ENCODE results near the gene SLC49A3. TPM values are rescaled to one million over a fixed set of nuclear protein-coding genes. Genes with fewer than 3 reads are reported as not detected.

Gene SLC49A3
- total and polyA plus RNA-seq, 2 of the 13 experiments (the other 11 are each of a cell fraction or from before 2014, with no cell fraction given): 0.07 to 0.17 TPM

- TF ChIP-seq MAZ (IDR thresholded peaks at IDR 0.05; ENCODE audit: borderline replicate concordance, low read depth, low read length) (no peak), MAZ (CRISPR knock-in tag; IDR thresholded peaks at IDR 0.05; ENCODE audit: low read depth) (0 out of 2 replicates have a peak, but pooled peaks have one; percentile 10), ZNF441 (CRISPR knock-in tag; IDR thresholded peaks at IDR 0.05; ENCODE audit: borderline replicate concordance) (no peak), ARHGAP35 (CRISPR knock-in tag; IDR thresholded peaks at IDR 0.05; ENCODE audit: borderline replicate concordance) (no peak), CREB1 (IDR thresholded peaks at IDR 0.05) (0 out of 2 replicates have a peak, but pooled peaks have one; percentile 4), CREB1 (CRISPR knock-in tag; IDR thresholded peaks at IDR 0.05) (no peak), ZNF484 (CRISPR knock-in tag; IDR thresholded peaks at IDR 0.05; ENCODE audit: borderline replicate concordance, low read depth) (no peak), ATF1 (CRISPR knock-in tag; IDR thresholded peaks at IDR 0.05) (no peak), TBL1XR1 (IDR thresholded peaks at IDR 0.05; ENCODE audit: borderline replicate concordance, low read length, partially characterized antibody) (no peak), HOMEZ (CRISPR knock-in tag; IDR thresholded peaks at IDR 0.05; ENCODE audit: low read depth) (peak; percentile 26; the same call in 1 of the 2 replicates), ZNF562 (CRISPR knock-in tag; IDR thresholded peaks at IDR 0.05; ENCODE audit: borderline replicate concordance) (no peak), MED13 (CRISPR knock-in tag; IDR thresholded peaks at IDR 0.05) (0 out of 2 replicates have a peak, but pooled peaks have one; percentile 32), ZNF574 (CRISPR knock-in tag; IDR thresholded peaks at IDR 0.05) (no peak; the same call in 1 of the 2 replicates), SUZ12 (IDR thresholded peaks at IDR 0.05; ENCODE audit: low read depth, low read length) (no peak), SALL1 (CRISPR knock-in tag; IDR thresholded peaks at IDR 0.05) (peak; percentile 72), PPARG (CRISPR knock-in tag; conservative IDR thresholded peaks at IDR 0.05) (0 out of 2 replicates have a peak, but pooled peaks have one; percentile 26), TIGD3 (CRISPR knock-in tag; IDR thresholded peaks at IDR 0.05; ENCODE audit: borderline replicate concordance) (no peak), NBN (conservative IDR thresholded peaks at IDR 0.05) (no peak), ZNF678 (CRISPR knock-in tag; IDR thresholded peaks at IDR 0.05) (no peak), ZNF777 (CRISPR knock-in tag; IDR thresholded peaks at IDR 0.05) (peak; percentile 66), HNRNPH1 (optimal IDR thresholded peaks at IDR 0.05; ENCODE audit: low read depth, low read length) (no peak), BCL6 (CRISPR knock-in tag; IDR thresholded peaks at IDR 0.05) (0 out of 2 replicates have a peak, but pooled peaks have one; percentile 2), SP1 (IDR thresholded peaks at IDR 0.05) (no peak), SP1 (CRISPR knock-in tag; IDR thresholded peaks at IDR 0.05) (no peak), KLF13 (CRISPR knock-in tag; IDR thresholded peaks at IDR 0.05) (no peak)
Observed at GRCh38 chr4:687048-687970, 1.6 kb downstream of the SLC49A3 start (continued).
